HG02885 (cell line): ENCODE data around the gene SLC2A4.

Source experiments
- ATAC-seq: cut with Tn5 transposase; IDR thresholded peaks from one replicate; pipeline ENCODE4 v1.9.1; 2021; ENCODE audit warnings: mild to moderate bottlenecking; ENCODE audit not compliant: unreplicated experiment, poor library complexity

The SLC2A4 gene

DNA sequence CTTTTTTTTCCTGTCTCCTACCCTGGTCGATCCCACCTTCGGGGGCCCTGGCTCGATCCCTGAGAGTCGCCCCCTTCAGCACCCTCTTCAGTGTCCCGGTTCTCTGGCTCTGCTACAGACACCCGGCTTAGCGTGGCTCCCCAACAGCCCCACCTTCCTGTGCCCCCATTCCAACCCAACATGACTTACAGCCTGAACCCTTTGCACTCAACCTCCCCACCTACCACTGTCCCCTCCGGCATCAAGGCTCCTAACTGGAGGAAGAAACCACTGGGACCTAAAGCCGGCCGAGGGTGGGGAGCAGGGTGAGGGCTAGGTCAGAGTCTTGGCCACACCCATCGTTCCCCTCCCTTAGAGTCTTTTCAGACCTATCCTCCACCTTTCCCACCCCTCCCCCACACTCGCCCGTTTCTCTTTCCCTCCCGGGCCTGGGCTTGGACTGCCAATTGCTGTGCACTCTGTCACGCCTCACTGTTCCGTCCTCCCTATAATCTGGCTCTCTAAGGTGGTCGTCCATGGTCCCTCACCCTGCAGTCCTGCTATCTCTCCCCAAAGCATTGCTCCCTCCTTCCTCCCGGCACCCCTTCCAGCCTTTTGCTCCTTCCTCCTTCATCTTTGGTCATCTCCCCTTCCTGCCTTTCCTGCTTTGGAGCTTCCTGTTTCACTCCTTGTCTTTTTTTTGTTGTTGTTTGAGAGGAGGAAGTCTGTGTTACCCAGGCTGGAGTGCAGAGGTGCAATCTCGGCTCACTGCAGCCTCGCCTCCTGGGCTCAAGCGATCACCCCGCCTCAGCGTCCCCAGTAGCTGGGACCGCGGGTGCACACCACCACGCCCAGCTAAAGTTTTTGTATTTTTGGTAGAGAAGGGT, 18.4 kb upstream of the SLC2A4 start:
- no peak for ATAC-seq

DNA sequence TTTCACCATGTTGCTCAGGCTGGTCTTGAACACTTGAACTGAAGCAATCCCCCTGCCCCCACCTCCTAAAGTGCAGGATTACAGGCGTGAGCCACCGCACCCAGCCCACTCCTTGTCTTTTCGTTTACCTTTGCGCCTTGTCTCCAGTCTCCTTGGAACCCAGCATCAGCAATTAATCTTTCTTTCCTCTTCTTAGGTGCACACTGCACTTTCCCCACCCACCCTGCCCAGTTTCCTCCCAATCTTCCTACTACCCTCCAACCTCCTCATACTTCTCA, 17.8 kb upstream of the SLC2A4 start:
- no peak for ATAC-seq

DNA sequence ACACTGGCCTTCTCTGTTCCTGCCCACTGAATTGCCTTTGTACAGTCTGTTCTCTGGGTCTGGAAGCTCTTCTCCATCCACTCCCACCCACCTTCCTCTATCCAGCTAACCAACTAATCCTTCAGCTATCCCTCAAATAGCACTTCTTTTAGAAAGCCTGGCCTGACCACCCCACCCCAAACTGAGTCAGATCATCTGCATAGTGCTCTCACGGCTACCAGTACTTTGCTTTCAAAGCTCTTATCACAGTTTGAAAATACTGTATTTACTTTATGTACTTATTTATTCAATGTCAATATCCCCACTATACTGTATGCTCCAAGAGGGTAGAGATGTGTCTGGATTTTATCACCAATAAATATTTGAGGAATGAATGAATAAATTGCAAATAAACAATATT, 14.7 kb upstream of the SLC2A4 start:
- ATAC-seq: no peak

DNA sequence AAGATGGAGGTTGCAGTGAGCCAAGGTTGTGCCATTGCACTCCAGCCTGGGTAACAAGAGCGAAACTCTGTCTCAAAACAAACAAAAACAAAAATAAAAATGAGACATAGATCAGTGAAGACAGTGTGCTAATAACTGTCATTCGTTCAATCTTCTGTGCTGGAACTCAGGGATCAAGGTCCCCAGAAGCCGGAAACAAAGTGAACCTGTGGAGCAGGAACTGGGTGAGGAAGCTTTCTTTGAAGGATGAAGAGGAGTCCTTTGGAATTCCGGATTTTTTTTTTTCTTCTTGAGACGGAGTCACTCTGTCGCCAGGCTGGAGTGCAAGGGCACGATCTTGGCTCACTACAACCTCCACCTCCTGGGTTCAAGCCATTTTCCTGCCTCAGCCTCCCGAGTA, 2.1 kb upstream of the SLC2A4 start:
- no peak for ATAC-seq

DNA sequence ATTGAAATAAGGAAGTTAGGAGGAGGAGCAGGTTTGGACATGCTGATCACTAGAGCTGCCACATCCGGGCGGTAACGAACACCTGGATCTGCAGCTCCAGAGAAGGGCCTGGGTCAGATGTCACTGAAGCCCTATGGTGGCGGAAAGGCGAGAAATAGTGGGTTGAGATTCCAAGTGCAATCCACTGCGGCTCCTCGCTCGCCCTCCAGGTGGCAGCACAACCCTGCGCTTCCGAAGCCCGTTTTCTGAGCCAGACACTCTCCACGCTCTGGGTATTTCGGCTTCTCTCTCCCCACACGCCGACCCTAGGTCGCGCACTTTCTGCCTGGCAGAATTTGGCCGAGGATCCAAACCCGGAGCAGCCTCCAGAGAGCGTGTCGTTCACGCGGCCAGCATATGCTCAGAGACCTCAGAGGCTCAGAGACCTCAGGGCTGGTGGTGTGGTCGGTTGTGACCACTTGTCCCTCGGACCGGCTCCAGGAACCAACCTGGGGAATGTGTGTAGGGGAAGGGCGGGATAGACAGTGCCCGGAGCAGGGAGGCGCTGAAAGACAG, 922 bp upstream of the SLC2A4 start:
- ATAC-seq: peak; percentile 67

DNA sequence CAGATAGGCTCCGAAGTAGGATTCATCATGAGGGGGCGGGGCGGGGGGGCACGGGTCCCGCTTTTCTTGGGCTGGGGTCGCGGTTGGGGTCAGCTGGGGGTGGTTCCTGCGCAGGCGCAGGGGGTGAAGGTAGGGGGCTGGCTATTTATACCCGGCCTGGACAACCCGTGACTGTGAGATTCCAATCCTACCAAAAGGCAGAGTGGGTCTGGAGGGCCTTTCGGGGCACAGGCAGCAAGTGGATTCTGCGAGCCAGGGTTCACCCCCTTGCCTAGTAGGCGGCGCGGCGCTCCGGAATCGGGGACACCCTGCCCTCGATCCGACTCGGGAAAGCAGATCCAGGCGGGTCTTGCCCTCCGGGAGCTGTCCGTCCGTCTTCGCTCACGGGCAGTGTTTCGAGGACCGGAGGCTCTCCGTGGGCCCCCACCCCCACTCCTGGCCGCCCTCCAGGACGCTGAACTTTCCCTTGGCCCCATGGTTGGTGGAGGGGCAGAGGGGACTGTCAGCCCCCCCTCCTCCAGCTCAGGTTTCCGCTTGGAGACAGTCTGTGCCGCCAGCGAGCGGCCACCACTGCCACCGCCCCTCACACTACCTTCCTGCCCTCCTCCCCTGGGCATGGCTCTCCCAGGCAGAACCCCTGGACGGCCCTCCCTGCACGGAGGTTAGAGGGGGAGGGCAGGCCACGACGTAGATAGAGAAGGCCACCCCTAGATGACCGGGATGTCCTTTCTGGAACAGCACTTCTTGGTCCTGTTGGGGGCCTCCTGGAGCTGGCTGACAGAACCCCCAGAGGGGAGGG, 634 bp downstream of the SLC2A4 start:
- ATAC-seq: no peak

DNA sequence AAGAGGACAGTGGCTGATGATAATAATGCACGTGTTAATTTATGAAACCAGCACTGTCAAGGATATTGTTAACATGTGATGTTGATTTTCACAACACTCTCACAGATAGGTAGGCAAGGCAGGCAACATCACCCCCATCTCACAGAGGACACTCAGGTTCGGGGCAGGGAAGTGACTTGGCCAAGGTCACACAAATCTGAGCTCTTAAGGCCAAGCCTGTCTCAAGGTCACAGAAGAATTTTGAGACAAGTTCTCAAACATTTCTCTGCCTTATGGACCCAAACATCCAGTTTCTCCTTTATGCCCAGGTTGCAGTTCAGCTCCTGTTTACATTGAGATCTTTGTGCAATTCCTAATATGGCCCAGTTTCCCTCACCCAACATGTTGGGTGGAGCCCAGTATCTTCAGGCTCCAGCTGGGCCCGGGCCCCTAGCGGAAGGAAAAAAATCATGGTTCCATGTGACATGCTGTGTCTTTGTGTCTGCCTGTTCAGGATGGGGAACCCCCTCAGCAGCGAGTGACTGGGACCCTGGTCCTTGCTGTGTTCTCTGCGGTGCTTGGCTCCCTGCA, 1.3 kb downstream of the SLC2A4 start:
- no peak for ATAC-seq

DNA sequence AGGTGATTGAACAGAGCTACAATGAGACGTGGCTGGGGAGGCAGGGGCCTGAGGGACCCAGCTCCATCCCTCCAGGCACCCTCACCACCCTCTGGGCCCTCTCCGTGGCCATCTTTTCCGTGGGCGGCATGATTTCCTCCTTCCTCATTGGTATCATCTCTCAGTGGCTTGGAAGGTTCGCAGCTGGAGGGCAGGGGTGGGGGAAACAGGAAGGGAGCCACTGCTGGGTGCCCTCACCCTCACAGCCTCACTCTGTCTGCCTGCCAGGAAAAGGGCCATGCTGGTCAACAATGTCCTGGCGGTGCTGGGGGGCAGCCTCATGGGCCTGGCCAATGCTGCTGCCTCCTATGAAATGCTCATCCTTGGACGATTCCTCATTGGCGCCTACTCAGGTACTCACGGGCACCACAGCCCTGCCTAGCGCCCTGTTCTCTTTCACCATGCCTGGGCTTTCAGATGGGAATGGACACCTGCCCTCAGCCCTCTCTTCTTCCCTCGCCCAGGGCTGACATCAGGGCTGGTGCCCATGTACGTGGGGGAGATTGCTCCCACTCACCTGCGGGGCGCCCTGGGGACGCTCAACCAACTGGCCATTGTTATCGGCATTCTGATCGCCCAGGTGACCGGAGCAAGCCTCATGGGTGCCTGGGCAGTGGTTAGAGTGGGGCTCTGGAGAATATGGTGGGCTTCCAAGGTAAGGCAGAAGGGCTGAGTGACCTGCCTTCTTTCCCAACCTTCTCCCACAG, 2.1 kb downstream of the SLC2A4 start:
- ATAC-seq: no peak

DNA sequence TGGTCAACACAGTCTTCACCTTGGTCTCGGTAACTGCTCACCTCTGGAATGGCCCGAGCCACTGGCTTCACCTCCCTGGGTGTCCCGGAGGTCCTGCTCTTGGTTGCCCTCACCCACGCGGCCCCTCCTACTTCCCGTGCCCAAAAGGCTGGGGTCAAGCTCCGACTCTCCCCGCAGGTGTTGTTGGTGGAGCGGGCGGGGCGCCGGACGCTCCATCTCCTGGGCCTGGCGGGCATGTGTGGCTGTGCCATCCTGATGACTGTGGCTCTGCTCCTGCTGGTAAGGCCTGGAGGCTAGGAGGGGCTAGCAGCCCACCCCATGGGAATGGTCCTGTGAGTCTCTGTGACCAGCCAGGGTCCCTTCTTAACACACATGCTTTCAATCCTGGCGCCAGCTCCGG, 3.4 kb downstream of the SLC2A4 start:
- no peak for ATAC-seq

DNA sequence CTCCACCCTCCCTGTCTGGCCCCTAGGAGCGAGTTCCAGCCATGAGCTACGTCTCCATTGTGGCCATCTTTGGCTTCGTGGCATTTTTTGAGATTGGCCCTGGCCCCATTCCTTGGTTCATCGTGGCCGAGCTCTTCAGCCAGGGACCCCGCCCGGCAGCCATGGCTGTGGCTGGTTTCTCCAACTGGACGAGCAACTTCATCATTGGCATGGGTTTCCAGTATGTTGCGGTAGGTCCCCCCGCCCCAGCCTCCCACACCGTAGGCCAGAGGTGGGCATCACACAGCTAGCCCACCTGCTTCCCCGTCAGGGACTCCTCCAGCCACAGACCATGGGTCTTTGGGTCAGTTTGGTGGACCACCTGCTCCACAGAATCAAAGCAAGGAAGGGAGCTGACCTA, 4.2 kb downstream of the SLC2A4 start:
- no peak for ATAC-seq

DNA sequence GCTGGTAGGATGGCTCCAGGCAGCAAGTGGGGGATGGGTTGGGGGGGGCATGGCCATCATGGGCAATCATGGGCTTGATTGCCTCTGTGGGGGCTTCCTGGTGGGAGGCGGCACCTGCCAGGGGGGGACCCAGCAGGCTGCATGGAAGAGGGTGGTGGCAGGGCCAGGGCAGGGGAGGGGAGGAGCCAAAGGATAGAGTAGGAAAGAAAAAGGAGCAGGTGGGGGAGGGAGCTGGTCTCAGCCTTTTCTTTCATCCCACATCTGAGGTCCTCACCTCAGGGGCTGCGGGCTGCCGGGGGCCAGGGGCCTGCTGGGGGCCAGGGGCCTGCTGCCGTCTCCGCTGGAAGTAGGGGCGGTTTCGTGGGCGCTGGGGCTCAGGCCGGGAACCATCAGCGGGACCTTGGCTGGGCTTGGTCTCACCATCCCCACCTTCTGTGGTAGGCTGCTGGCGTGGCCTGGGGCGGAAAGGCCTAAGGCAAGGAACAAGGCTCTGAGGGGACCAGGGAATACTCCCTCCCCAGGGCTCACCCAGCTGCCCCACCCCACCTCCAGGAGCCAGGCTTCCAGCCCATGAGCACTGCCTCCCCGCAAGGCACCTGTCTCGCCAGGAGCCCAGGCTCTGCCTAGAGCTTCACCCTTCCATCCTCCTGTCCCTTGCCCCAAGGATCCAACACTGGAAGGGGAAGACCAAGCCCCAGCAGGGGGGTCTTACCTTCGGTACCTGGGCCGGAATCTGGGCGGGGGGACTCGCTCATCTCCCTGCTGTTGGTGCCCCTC, 7.9 kb downstream of the SLC2A4 start:
- ATAC-seq: no peak

DNA sequence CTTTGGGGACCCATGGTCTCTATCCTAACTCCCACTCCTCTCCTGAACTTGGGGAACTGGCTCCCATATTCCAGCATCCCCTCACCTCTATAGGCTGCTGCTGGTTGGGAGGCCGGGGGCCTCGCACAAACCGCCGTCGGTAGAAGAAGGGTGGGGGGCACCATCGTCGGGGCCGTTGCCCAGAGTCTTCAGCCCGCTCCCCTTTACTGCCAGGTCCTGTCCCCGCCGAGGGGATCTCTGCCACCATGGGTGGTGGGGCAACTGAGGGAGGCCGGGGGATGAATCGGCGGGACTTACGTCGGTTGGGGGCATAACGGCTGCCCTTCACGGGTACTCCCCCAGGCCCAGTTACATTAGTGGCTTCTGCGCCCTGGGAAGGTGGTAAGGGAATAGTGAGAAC, 8.6 kb downstream of the SLC2A4 start:
- no peak for ATAC-seq

DNA sequence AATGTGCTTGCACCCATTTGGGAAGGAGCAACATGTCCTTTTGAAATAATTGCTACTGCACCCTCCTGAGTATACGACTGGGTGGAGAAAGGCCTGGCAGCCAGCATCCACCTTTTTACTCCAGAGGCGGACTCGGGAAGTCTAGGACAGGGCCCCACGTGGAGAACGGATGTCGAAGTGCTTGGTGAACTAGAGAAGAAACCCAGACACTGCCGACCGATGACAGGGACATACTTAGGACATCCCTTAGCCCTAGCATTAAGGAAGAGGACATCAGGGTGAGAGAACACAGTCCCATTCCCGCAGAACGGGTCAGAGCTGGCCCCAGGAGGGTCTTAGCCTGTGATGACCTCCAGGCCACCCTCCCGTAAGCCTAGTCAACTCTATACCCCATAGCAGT, 9.2 kb downstream of the SLC2A4 start:
- no peak for ATAC-seq

DNA sequence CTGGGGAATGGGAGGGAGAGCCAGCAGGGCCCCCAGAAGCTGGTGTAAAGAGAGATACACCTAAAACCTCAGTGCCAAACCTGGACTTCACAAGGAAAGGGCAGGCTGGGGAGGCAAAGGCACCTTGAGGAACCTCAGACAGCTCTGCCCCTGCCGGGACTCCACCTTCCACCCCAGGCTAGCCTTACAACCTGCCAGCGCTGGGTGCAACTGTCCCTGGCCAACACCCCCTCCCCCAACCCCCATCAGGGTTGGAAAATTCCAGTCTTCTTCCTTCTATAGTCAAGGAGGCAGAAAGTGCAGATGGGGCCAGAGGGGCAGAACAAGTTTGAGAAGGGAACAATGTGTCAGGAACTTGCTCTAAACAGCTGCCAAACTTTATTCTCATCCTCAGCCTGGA, 10.7 kb downstream of the SLC2A4 start:
- ATAC-seq: no peak

DNA sequence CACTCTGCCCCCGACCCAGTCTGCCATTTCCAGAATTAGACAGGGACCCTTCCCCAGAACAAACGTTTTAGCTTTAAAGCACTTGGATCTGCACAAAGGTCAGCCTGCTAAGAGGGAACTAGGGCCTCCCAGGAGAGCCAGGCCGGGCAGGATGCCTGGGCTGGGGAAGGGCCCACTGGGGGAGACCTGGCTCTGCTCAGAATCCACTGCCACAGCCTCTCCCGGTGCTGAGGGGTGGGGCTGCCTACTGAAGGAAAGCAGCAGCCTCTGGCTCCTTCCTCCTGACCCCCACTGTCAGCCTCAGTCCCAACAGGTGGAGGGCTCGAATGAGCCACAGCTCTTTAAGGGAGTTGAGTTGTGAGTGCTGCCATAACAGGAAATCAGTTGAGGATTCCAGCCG, 11.2 kb downstream of the SLC2A4 start:
- no peak for ATAC-seq

DNA sequence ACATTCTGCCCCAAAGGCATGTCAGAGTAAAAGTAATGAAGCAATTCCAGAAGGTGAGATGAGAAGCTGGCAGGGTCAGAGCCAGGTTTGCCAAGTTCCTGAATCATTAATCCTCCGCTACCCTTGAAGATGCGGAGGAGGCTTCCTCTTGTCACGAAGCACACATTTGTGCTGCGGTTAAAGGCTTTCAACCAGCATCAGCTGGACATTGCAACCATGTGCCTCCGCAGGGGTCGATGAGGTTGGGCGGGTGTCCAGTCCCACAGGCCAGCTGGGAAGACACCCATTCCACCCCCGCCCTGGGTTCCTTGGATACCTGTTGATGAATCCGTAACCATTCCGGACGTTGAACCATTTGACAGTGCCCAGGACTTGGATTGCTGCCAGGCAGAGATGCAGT, 11.6 kb downstream of the SLC2A4 start:
- no peak for ATAC-seq

DNA sequence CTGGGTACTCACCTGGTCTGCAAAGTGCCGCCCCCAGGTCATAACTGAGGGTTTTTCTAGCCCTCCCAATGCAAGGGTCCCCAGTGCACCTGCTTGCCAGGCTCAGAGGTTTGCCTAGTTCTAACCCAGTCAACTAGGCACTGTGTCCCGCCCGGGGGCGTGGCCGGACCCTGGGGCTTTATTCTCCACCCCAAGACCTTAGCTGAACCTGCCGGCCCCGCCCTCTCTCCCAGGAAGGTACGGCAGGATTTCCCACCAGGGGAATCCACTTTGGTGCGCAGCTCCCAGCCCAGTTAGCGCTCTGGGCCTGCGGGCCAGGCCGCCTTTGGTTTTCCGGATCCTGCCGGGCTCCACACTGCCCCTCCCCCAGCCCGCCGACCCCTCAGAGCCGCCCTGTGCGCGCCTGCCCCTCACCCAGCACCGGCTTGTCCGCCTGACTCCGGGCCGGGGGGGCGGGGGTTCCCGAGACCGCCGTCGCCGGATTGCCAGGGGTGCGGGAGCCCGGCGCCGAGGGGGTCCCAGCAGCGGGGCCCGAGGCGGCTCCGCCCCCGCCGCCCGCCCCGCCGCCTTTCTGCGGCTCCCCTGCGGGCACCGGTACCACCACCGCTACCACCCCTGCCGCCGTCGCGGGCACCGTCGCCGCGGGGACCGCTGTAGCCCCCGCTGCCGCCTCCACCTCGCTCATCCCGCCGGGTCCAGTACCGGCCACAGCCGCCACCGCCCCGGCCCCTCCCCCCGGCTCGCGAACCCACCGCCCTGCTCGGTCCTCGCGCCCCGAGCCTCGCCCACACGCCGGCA, 12.5 kb downstream of the SLC2A4 start:
- ATAC-seq: no peak

DNA sequence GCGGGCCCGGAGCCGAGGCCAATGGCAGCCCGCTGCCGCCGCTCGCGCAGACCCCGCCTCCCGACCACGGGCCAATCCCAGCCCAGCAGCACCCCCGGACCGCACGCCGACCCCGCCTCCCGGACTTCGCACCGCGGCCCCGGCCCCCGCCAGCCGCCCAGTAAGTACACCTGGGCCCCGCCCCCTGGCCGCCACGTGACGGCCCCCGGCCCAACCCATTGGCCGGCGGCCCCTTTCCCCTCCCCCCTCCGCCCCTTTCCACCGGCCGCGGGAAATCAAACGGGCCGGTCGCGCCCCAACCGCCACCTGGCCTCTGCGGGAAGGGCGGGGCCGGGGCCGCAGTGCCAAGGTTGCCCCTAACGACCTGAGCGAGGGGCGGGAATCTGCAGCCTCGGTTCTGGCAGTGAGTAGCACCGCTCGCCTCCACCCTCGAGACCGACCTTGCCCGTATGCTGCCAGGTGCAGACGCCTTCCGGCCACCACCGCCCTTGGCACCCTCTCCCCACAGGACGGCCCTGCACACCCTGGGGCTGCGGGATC, 13.2 kb downstream of the SLC2A4 start, which contains the start of gene YBX2:
Gene YBX2 (minus strand): TSS at position 26 of the 540 bp plus-strand sequence. CDS start 139 bp downstream, outside the sequence.
- ATAC-seq: peak; percentile 45
